Upper lobe of left lung (tissue), 6 donors: ENCODE measurements around the gene PPP1R14D. TPM values are rescaled to one million over a fixed set of nuclear protein-coding genes. Genes with fewer than 3 reads are reported as not detected.

Experiments used
- ATAC-seq, 2 donors: fragments of 200-7000 bp; cut with Tn5 transposase; one replicate each; pipeline ENCODE4 v1.9.1; 2022; ENCODE audit warnings: mild to moderate bottlenecking in 2 of 2, moderate library complexity in 2 of 2; ENCODE audit not compliant: low FRiP score in 2 of 2
- DNase-seq, 2 donors: peaks; one replicate each; pipeline ENCODE4 v3.0.0-alpha.2; 2019 to 2020
- H3K27ac ChIP-seq, 4 donors: fragments of 200-600 bp; sonication (generic); one replicate each; pipeline ENCODE4 v1.5.1; 2016 to 2019
- H3K27me3 ChIP-seq, 4 donors: fragments of 200-600 bp; sonication (generic); one replicate each; pipeline ENCODE4 v1.5.1; 2017 to 2019
- H3K36me3 ChIP-seq, 4 donors: fragments of 200-600 bp; sonication (generic); one replicate each; pipeline ENCODE4 v1.5.1; 2016 to 2019
- H3K4me1 ChIP-seq, 4 donors: fragments of 200-600 bp; sonication (generic); one replicate each; pipeline ENCODE4 v1.5.1; 2018 to 2019
- H3K4me3 ChIP-seq, 4 donors: fragments of 200-600 bp; sonication (generic); one replicate each; pipeline ENCODE4 v1.5.1; 2017 to 2019; ENCODE audit warnings: mild to moderate bottlenecking in 2 of 4, moderate library complexity in 1 of 4
- H3K9me3 ChIP-seq, 4 donors: fragments of 200-600 bp; sonication (generic); one replicate each; pipeline ENCODE4 v1.5.1; 2018 to 2019
- EP300 ChIP-seq, 4 donors: sonication (generic); formaldehyde crosslinking; IDR thresholded peaks; one replicate each; pipeline ENCODE4 v1.5.1; 2017; ENCODE audit warnings: antibody characterized with exemption in 4 of 4, control low read depth in 2 of 4
- POLR2A ChIP-seq, 4 donors: fragments of 450-650 bp; IDR thresholded peaks; one replicate each; pipeline ENCODE4 v1.5.1; 2016 to 2017; ENCODE audit warnings: antibody characterized with exemption in 4 of 4, mild to moderate bottlenecking in 2 of 4
- POLR2AphosphoS5 ChIP-seq, 2 donors: sonication (generic); formaldehyde crosslinking; IDR thresholded peaks; one replicate each; pipeline ENCODE4 v1.5.1; 2017; ENCODE audit warnings: antibody characterized with exemption in 2 of 2
- WGBS, 2 donors: methylation state at CpG; one replicate each; pipeline ENCODE4 v1.1.5; 2017 to 2018; 5-methylcytosine and 5-hydroxymethylcytosine counted together
- total RNA-seq, 6 donors: library from RNA; depleted of rRNA in 4 of 6; stranded (reverse); fragments of >200 nt in 4 of 6; gene quantifications; one replicate each; pipeline versions ENCODE4 v1.1.0 to v1.2.1, GENCODE V29; 2016 to 2021
- TF ChIP-seq, protein P1 (sequence below), 6 experiments: fragments of 450-650 bp in 4 of 6; fragments of 200-600 bp in 2 of 6; sonication (generic) in 2 of 6; IDR thresholded peaks; one replicate each; pipeline ENCODE4 v1.5.1; 2016 to 2019; ENCODE audit warnings: antibody characterized with exemption in 6 of 6
- donor health status: DM: no; HTN: no; CAD: no; lungs with moderate emphysema.
- donor health status: DM: no; HTN: yes; CAD: no; lungs with severe emphysema.

PPP1R14D gene
- total RNA-seq, 6 donors from 2014 or later: 0.34 to 3.3 TPM; not detected in 4

DNA sequence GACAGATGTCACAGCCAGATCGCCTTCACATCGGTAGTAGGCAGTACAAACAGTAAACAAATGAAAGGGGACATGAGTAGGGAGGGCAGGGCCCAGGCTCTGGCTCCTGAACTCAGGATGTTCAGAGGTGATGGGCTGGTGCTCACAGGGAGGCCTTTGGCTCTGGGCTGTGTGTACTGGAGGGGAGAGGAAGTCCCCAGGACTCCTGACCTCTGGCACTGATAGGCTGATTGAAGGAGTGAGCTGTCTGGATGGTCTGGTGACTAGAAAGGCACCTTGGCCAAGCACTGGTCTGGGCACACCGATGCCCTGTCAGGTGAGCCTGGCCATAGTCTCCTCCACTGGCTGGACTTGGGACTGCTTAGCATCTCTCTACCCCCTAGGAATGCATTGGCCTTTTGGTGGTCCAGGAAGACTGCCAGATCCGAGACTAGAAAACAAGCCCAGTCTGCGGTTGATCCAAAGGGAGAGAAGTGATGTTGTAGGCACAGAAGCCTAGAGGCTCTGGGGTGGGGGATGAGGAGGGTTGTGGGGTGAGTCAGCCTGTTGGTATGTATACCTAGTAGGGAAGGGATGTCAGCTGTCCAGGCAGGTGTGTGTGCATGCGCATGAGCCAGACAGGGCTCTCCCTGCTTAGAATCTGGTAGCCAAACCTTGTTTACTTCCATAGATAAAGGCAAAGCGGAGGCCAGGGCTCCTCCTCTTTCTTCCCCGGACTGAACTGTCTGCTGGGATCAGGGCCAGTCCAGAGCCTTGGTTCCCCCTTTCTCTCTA is 17.2 kb upstream of the PPP1R14D start:
- peak in 1 of 2 donors; percentile 87 for DNase-seq
- TF ChIP-seq POLR2AphosphoS5 (IDR thresholded peaks at IDR 0.05) (peak; percentile 34), POLR2A (IDR thresholded peaks at IDR 0.05) (peak in 1 of 4 donors; percentile 51), EP300 (IDR thresholded peaks at IDR 0.05) (no peak)
- TF ChIP-seq, protein P1, sequence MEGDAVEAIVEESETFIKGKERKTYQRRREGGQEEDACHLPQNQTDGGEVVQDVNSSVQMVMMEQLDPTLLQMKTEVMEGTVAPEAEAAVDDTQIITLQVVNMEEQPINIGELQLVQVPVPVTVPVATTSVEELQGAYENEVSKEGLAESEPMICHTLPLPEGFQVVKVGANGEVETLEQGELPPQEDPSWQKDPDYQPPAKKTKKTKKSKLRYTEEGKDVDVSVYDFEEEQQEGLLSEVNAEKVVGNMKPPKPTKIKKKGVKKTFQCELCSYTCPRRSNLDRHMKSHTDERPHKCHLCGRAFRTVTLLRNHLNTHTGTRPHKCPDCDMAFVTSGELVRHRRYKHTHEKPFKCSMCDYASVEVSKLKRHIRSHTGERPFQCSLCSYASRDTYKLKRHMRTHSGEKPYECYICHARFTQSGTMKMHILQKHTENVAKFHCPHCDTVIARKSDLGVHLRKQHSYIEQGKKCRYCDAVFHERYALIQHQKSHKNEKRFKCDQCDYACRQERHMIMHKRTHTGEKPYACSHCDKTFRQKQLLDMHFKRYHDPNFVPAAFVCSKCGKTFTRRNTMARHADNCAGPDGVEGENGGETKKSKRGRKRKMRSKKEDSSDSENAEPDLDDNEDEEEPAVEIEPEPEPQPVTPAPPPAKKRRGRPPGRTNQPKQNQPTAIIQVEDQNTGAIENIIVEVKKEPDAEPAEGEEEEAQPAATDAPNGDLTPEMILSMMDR (IDR thresholded peaks at IDR 0.05): no peak
- peak overlapping the region; percentile 51 to 84 (median 80) for H3K27ac ChIP-seq
- peaks cover 0 to 11% (median 4%) of the 10 kb centered on the region in 4 donors for H3K27me3 ChIP-seq
- peaks cover 25 to 54% (median 37%) of the 10 kb centered on the region in 4 donors for H3K4me1 ChIP-seq
- peaks cover 0 to 3% (median 0%) of the 10 kb centered on the region in 4 donors for H3K36me3 ChIP-seq
- H3K9me3 ChIP-seq: no peaks in the 10 kb centered on the region
- WGBS, 2 donors: 70 to 79% methylated on average over 7 to 8 of the region's 8 CpGs
- peak overlapping the region in 3 of 4 donors; percentile 54 to 81 (median 69) for H3K4me3 ChIP-seq
- peak; percentile 46 to 91 for ATAC-seq

DNA sequence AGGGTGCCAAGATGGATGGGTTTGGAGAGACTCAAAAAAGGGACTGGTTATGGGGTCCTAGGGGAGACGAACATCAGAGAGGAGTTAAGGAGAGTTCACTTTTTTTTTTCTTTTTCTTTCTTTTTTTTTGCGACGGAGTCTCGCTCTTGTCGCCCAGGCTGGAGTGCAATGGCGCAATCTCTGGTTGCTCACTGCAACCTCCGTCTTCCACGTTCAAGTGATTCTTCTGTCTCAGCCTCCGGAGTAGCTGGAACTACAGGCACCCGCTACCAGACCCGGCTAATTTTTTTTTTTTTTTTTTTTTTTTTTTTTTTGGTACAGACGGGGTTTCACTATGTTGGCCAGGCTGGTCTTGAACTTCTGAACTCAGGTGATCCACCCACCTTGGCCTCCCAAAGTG is 16.5 kb upstream of the PPP1R14D start:
- peak overlapping the region; percentile 77 to 84 (median 83) for H3K27ac ChIP-seq
- TF ChIP-seq POLR2A (IDR thresholded peaks at IDR 0.05): no peak
- no peak for TF ChIP-seq EP300 (IDR thresholded peaks at IDR 0.05)
- TF ChIP-seq, protein P1 (IDR thresholded peaks at IDR 0.05): no peak
- TF ChIP-seq POLR2AphosphoS5 (IDR thresholded peaks at IDR 0.05): no peak
- peak overlapping the region; percentile 54 to 81 (median 62) for H3K4me3 ChIP-seq

DNA sequence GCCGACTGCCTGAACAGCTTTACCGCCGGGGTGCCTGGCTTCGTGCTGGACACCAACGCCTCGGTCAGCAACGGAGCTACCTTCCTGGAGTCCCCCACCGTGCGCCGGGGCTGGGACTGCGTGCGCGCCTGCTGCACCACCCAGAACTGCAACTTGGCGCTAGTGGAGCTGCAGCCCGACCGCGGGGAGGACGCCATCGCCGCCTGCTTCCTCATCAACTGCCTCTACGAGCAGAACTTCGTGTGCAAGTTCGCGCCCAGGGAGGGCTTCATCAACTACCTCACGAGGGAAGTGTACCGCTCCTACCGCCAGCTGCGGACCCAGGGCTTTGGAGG is 16.2 kb upstream of the PPP1R14D start:
- H3K27ac ChIP-seq: peak overlapping the region; percentile 77 to 84 (median 83)
- H3K4me3 ChIP-seq: peak overlapping the region; percentile 54 to 81 (median 62)
- no peaks in the 10 kb centered on the region for H3K9me3 ChIP-seq
- 4 to 5% methylated on average over 11 to 18 of the region's 28 CpGs for WGBS, 2 donors
- peaks cover 25 to 54% (median 37%) of the 10 kb centered on the region in 4 donors for H3K4me1 ChIP-seq
- peak in 1 of 2 donors; percentile 36 for DNase-seq
- no peaks in the 10 kb centered on the region for H3K36me3 ChIP-seq
- peak; percentile 5 to 39 for ATAC-seq
- peaks cover 0 to 11% (median 4%) of the 10 kb centered on the region in 4 donors for H3K27me3 ChIP-seq
- TF ChIP-seq, protein P1 (IDR thresholded peaks at IDR 0.05): peak in 1 of 6 experiments; percentile 4
- TF ChIP-seq POLR2AphosphoS5 (IDR thresholded peaks at IDR 0.05): no peak

More for the DNA sequence above, 16.5 kb upstream of the PPP1R14D start:
- Histone ChIP-seq H3K4me1 (peaks cover 25 to 54% (median 37%) of the 10 kb centered on the region in 4 donors), H3K9me3 (no peaks in the 10 kb centered on the region), H3K27me3 (peaks cover 0 to 11% (median 4%) of the 10 kb centered on the region in 4 donors), H3K36me3 (no peaks in the 10 kb centered on the region)
- DNase-seq: peak in 1 of 2 donors; percentile 38
- 36 to 47% methylated on average over 12 of the region's 12 CpGs for WGBS, 2 donors
- ATAC-seq: peak in 1 of 2 donors; percentile 1

DNA sequence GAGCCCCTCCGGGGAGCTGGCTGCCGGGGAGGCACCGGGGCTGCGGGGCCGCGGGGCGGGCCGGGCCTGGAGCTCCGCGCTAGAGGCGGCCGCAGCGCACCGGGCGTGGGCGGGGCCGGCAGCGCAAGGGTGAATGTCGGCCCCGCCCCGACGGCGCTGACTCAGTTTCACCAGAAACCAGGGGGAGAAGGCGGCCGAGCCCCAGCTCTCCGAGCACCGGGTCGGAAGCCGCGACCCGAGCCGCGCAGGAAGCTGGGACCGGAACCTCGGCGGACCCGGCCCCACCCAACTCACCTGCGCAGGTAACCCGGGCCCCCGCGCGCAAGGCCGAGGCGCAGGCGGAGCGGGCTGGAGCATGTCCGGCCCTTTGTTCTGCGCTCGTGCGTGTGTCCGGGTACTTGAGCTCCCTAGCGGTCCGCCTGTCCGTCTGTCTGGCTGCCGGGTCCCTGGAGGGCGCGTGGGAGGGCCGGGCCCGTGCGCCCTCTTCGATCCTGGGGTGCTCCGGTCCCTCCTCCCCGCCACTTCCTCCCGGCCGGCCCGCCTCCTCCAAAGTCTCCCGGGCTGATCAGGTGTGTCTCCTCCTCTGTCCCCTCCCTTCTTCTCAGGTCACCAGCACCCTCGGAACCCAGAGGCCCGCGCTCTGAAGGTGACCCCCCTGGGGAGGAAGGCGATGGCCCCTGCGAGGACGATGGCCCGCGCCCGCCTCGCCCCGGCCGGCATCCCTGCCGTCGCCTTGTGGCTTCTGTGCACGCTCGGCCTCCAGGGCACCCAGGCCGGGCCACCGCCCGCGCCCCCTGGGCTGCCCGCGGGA is 15.6 kb upstream of the PPP1R14D start, which contains the start of gene SPINT1:
Gene SPINT1 (plus strand): TSS at position 164 of the 811 bp plus-strand sequence. CDS start 507 bp downstream, at position 671.
- WGBS, 2 donors: 0% methylated on average over 5 to 12 of the region's 89 CpGs
- Histone ChIP-seq H3K27me3 (peaks cover 0 to 11% (median 4%) of the 10 kb centered on the region in 4 donors), H3K9me3 (no peaks in the 10 kb centered on the region), H3K36me3 (no peaks in the 10 kb centered on the region), H3K4me3 (peak within 1 kb of the TSS; percentile 54 to 81 (median 62)), H3K27ac (peak within 1 kb of the TSS; percentile 77 to 84 (median 83)), H3K4me1 (peaks cover 25 to 54% (median 37%) of the 10 kb centered on the region in 4 donors)
- DNase-seq: peak; percentile 80 to 92
- peak in 1 of 2 donors; percentile 46 for TF ChIP-seq POLR2AphosphoS5 (IDR thresholded peaks at IDR 0.05)
- TF ChIP-seq, protein P1 (IDR thresholded peaks at IDR 0.05): no peak
- no peak for TF ChIP-seq EP300 (IDR thresholded peaks at IDR 0.05)
- peak in 2 of 4 donors; percentile 45 to 67 for TF ChIP-seq POLR2A (IDR thresholded peaks at IDR 0.05)
- peak; percentile 57 to 69 for ATAC-seq
